HUES48 (cell line): ENCODE data around the gene CDK6.

ENCODE experiments used
- H3K27ac ChIP-seq: one replicate; pipeline ENCODE4 v1.7.0; 2013; ENCODE audit warnings: low read depth, low read length, inconsistent platforms
- H3K27me3 ChIP-seq: 2 replicates; pipeline ENCODE4 v1.6.1; 2013; ENCODE audit warnings: mild to moderate bottlenecking, low read length; ENCODE audit not compliant: control insufficient read depth, insufficient read depth
- H3K36me3 ChIP-seq: 2 replicates; pipeline ENCODE4 v1.6.1; 2013; ENCODE audit warnings: low read length; ENCODE audit not compliant: control insufficient read depth, insufficient read depth
- H3K4me1 ChIP-seq: 2 replicates; pipeline ENCODE4 v1.6.1; 2013; ENCODE audit warnings: mild to moderate bottlenecking, low read length; ENCODE audit not compliant: control insufficient read depth, insufficient read depth
- H3K4me3 ChIP-seq: 2 replicates; pipeline ENCODE4 v1.5.1; 2013; ENCODE audit warnings: mild to moderate bottlenecking, low read depth, low read length
- H3K9ac ChIP-seq: 2 replicates; pipeline ENCODE4 v1.6.1; 2013; ENCODE audit warnings: mild to moderate bottlenecking, low read depth, low read length, moderate library complexity
- H3K9me3 ChIP-seq: 2 replicates; pipeline ENCODE4 v1.6.1; 2013; ENCODE audit warnings: low read length; ENCODE audit not compliant: control insufficient read depth, insufficient read depth

Gene CDK6

DNA sequence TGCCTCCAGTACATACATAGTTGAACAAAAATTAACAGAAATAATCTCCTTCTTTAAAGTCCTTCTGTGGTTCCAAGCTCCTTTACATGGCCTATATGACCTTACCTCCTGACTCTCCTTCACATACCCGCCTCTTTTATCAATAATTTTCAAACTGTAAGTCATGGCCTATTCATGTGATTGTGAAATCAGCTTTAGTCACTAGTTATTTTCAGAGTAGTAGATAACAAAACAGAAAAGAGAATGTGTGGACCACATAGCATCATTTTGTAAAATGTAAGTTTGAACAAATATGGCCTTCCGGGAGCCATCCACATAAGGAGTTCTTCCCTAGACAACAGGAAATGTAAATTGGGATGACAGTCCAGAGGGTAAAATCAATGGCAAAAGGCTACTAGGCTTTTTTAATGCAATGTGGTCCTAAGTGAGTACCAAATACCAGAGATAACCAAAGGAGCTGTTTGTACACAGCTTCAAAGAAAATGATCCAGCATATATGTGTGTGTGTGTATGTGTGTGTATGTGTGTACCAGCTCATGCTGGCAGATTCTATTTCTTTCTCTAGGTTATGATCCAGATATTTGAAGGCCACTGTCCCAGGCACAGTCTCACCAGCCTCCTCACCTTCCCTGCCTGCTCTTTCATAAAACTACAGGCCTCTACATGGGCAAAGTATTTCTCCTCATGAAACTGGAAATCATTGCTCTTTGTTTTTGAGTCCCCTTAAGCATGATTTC lies 233.9 kb downstream of the CDK6 start:
- no peak overlapping the region for H3K27ac ChIP-seq
- H3K9me3 ChIP-seq: no peaks in the 10 kb centered on the region
- no peak overlapping the region for H3K4me3 ChIP-seq

DNA sequence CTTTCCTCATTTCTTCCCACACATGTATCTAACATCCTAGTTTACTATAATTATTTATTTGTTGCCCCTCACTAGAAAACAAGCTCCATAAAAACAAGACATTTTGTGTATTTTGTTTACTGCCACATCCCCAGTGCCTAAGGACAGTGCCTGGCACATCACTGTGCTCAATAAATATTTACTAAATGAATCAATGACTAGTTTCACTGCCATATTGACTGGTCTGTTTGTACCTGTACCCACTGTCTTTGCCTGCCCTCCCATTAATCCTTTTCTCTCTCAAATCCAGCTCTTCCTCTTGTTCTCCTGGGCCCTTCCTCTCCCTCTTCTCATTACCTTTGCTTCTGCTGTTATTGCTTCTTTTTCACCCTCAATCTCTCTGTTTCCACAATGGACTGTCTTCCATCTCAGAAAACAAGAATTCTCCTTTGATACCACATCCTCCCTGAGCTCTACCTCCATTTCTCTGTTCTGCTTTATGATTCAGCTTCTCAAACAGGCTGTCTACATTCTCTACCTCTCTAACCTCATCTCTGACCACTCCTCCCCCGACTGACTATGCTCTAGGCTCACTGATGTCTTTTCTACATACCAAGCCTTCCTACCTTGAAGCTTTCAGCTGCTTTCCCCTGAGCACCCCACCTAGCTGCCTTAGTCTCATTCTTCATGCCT lies 237.9 kb downstream of the CDK6 start:
- no peaks in the 10 kb centered on the region for H3K36me3 ChIP-seq
- no peak overlapping the region for H3K9ac ChIP-seq
- no peak overlapping the region for H3K27ac ChIP-seq
- peaks cover 6% of the 10 kb centered on the region; the same call in 1 of the 2 replicates for H3K4me1 ChIP-seq
- no peak overlapping the region for H3K4me3 ChIP-seq
- no peaks in the 10 kb centered on the region for H3K9me3 ChIP-seq
- no peaks in the 10 kb centered on the region for H3K27me3 ChIP-seq

More for the DNA sequence above, 233.9 kb downstream of the CDK6 start:
- H3K9ac ChIP-seq: no peak overlapping the region
- no peaks in the 10 kb centered on the region for H3K27me3 ChIP-seq
- peaks cover 6% of the 10 kb centered on the region; the same call in 1 of the 2 replicates for H3K4me1 ChIP-seq
- H3K36me3 ChIP-seq: no peaks in the 10 kb centered on the region

- H3K27ac ChIP-seq: no peak overlapping the region
- H3K9me3 ChIP-seq: no peaks in the 10 kb centered on the region
- no peaks in the 10 kb centered on the region for H3K4me1 ChIP-seq
- peaks cover 16% of the 10 kb centered on the region for H3K27me3 ChIP-seq
- no peak overlapping the region for H3K4me3 ChIP-seq
- no peaks in the 10 kb centered on the region for H3K36me3 ChIP-seq
- H3K9ac ChIP-seq: no peak overlapping the region
These were observed 241.1 kb downstream of the CDK6 start for GRCh38 chr7:92595281-92595680.

GRCh38 chr7:92594746-92595145 lies 241.6 kb downstream of the CDK6 start:
- Histone ChIP-seq H3K27me3 (peaks cover 16% of the 10 kb centered on the region), H3K9me3 (no peaks in the 10 kb centered on the region), H3K27ac (no peak overlapping the region), H3K9ac (no peak overlapping the region), H3K4me1 (no peaks in the 10 kb centered on the region), H3K36me3 (no peaks in the 10 kb centered on the region), H3K4me3 (no peak overlapping the region)

DNA sequence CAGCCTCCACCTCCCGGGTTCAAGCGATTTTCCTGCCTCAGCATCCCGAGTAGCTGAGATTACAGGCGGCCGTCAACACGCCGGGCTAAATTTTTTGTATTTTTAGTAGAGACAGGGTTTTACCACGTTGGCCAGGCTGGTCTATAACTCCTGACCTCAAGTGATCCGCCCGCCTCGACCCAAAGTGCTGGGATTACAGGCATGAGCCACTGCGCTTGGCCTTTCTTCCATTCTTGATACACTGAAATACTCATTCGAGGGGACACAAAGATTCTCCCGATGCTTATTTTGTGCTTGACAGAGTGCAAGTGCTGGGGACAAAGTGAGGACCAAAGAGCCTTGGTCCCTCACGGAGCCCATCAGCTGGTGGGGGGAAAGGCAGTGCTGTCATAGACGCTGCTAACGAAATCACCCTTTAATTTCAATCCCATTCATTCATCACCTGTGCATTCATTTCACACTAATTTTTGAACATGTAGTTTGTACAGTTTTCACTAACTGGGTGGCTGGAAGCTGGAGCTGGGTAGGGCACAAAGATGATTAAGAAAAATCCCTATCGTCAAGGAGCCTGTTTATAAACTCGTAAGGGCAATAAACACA lies 245.6 kb downstream of the CDK6 start:
- H3K36me3 ChIP-seq: no peaks in the 10 kb centered on the region; the same call in 1 of the 2 replicates
- H3K27ac ChIP-seq: no peak overlapping the region
- no peak overlapping the region for H3K9ac ChIP-seq
- H3K9me3 ChIP-seq: no peaks in the 10 kb centered on the region
- H3K4me3 ChIP-seq: peak overlapping the region; percentile 97
- peaks cover 16% of the 10 kb centered on the region for H3K27me3 ChIP-seq
- H3K4me1 ChIP-seq: peaks cover 5% of the 10 kb centered on the region

DNA sequence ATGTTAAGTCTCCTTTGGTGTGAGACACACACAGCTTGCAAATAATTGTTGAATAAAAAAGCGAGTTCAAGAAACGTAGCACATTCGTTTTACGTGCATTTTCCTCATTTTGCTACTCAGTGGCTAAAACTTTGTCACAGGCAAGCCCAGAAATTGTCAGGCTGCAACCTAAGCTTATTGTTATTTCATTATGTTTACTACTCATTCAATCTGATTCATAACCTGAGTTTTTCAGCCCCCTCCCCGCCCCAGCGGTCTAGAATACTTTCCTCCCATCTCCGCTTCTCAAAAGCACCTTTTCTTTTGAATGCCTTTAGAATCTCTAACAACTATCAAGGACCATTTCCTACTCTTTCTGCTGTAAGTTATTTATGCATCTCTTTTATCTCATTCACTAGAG lies 247.3 kb downstream of the CDK6 start:
- Histone ChIP-seq H3K4me1 (peaks cover 5% of the 10 kb centered on the region), H3K36me3 (no peaks in the 10 kb centered on the region; the same call in 1 of the 2 replicates), H3K4me3 (peak overlapping the region; percentile 97), H3K27ac (no peak overlapping the region), H3K27me3 (peaks cover 16% of the 10 kb centered on the region), H3K9ac (peak overlapping the region; percentile 98; the same call in 1 of the 2 replicates), H3K9me3 (no peaks in the 10 kb centered on the region)

DNA sequence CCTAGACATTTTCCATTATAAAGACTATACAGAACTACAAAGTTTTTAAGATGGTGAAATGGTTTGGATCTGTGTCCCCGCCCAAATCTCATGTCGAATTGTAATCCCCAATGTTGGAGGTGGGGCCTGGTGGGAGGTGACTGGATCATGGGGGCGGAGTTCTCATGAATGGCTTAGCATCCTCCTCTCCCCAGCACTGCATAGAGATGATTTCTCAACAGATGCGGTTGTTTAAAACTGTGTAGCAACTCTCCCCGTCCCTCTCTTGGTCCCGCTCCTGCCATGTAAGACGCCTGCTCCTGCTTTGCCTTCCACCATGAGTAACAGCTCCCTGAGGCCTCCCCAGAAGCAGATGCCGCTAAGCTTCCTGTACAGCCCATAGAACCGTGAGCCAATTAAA lies 247.8 kb downstream of the CDK6 start:
- H3K9me3 ChIP-seq: no peaks in the 10 kb centered on the region
- H3K4me1 ChIP-seq: peaks cover 5% of the 10 kb centered on the region
- peaks cover 16% of the 10 kb centered on the region for H3K27me3 ChIP-seq
- H3K4me3 ChIP-seq: peak overlapping the region; percentile 97
- no peak overlapping the region for H3K9ac ChIP-seq
- H3K27ac ChIP-seq: no peak overlapping the region
- H3K36me3 ChIP-seq: no peaks in the 10 kb centered on the region; the same call in 1 of the 2 replicates

GRCh38 chr7:92586841-92587240 lies 249.5 kb downstream of the CDK6 start:
- Histone ChIP-seq H3K9ac (no peak overlapping the region), H3K4me1 (peaks cover 5% of the 10 kb centered on the region), H3K27me3 (peaks cover 12% of the 10 kb centered on the region), H3K9me3 (no peaks in the 10 kb centered on the region), H3K36me3 (no peaks in the 10 kb centered on the region; the same call in 1 of the 2 replicates), H3K27ac (no peak overlapping the region), H3K4me3 (no peak overlapping the region)

DNA sequence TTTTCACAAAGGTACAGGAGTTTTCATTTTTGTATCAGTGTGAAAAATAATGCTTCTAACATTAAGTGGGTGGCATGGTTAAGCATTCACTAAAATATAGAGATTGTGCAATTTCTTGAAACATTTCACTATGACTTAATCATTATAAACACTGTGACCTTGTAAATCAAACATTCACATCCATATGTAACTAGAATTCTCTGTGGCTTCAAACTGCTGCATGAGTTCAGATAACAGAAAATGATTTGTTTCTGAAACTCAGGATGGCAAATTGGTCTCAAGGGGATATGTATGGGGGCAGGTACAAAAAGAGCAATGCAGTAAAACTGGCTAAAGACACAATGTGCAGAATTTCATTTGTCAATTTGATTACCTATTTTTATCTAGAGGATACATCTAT lies 250.0 kb downstream of the CDK6 start:
- no peaks in the 10 kb centered on the region for H3K9me3 ChIP-seq
- H3K4me1 ChIP-seq: peaks cover 5% of the 10 kb centered on the region
- no peak overlapping the region for H3K27ac ChIP-seq
- no peak overlapping the region for H3K9ac ChIP-seq
- no peak overlapping the region for H3K4me3 ChIP-seq
- H3K27me3 ChIP-seq: peaks cover 7% of the 10 kb centered on the region
- peaks cover 3% of the 10 kb centered on the region for H3K36me3 ChIP-seq

- Histone ChIP-seq H3K36me3 (peaks cover 17% of the 10 kb centered on the region), H3K4me3 (no peak overlapping the region), H3K9ac (no peak overlapping the region), H3K27ac (peak overlapping the region; percentile 3), H3K4me1 (peaks cover 5% of the 10 kb centered on the region), H3K27me3 (no peaks in the 10 kb centered on the region), H3K9me3 (no peaks in the 10 kb centered on the region)
These were observed 251.4 kb downstream of the CDK6 start for GRCh38 chr7:92584953-92585352.

- Histone ChIP-seq H3K36me3 (peaks cover 37% of the 10 kb centered on the region), H3K4me3 (no peak overlapping the region), H3K9ac (no peak overlapping the region), H3K27me3 (no peaks in the 10 kb centered on the region), H3K4me1 (no peaks in the 10 kb centered on the region), H3K27ac (no peak overlapping the region), H3K9me3 (no peaks in the 10 kb centered on the region)
These were observed 253.4 kb downstream of the CDK6 start for GRCh38 chr7:92582948-92583347.
